K562 (cell line): Measurements from ENCODE around the gene UNC45A. TPM values are rescaled to one million over a fixed set of nuclear protein-coding genes. Genes with fewer than 3 reads are reported as not detected.

ENCODE experiments used
- ATAC-seq: fragments of 200-7000 bp; cut with Tn5 transposase; 3 replicates; pipeline ENCODE4 v1.9.1; 2020; ENCODE audit warnings: moderate library complexity
- BruUV-seq: library from RNA; stranded (reverse); fragments of 400-500 nt; replicated peaks from 2 replicates; lab custom pipeline; 2021; lab: Mats Ljungman, UMichigan
- CTCF ChIA-PET: fragments of 300-600 bp; formaldehyde crosslinking; extraction: SDS; loops from one replicate; lab custom pipeline; 2021; ENCODE audit warnings: low intra/inter-chr PET ratio; lab: Yijun Ruan, JAX
- POLR2A ChIA-PET: fragments of 300-600, 350-650 bp; sonication (Branson Sonifier 250); formaldehyde crosslinking; extraction: SDS; loops from one replicate; lab custom pipeline; 2021; ENCODE audit warnings: antibody characterized with exemption, inconsistent platforms; lab: Yijun Ruan, JAX
- DNase-seq, 4 experiments: peaks; one replicate each; pipeline versions ENCODE4 v3.0.0 to v3.0.0-alpha.2; 2011 to 2018; ENCODE audit warnings: low spot score in 3 of 4, mixed read lengths in 3 of 4; ENCODE audit errors: extremely low read depth in 1 of 4
- FAIRE-seq: peaks from 2 replicates; lab custom pipeline; 2011; peaks lifted over from hg19 to GRCh38; lab: Jason Lieb, UNC
- H2AFZ ChIP-seq: 2 replicates; pipeline ENCODE4 v1.6.0; 2011; ENCODE audit warnings: low read depth, low read length, control low read depth, inconsistent platforms
- H3K27ac ChIP-seq: fragments of 200-600 bp; 3 replicates; pipeline ENCODE4 v1.8.0; 2011; ENCODE audit warnings: low read depth, mild to moderate bottlenecking, control low read depth, inconsistent platforms, low read length, moderate library complexity, mixed read lengths; ENCODE audit errors: extremely low read depth
- H3K27me3 ChIP-seq, 2 experiments: fragments of 300-600 bp in 1 of 2; 2 replicates in 1 of 2; 3 replicates in 1 of 2; pipeline versions ENCODE4 v1.6.0 to v1.8.0; 2011; ENCODE audit warnings: inconsistent platforms in 2 of 2, low read length in 2 of 2, mild to moderate bottlenecking in 1 of 2, mixed read lengths in 1 of 2, moderate library complexity in 1 of 2; ENCODE audit not compliant: control insufficient read depth in 2 of 2, insufficient read depth in 2 of 2
- H3K36me3 ChIP-seq: fragments of 300-600 bp; 3 replicates; pipeline ENCODE4 v1.8.0; 2011; ENCODE audit warnings: mild to moderate bottlenecking, low read length, inconsistent platforms; ENCODE audit not compliant: control insufficient read depth, insufficient read depth
- H3K4me1 ChIP-seq, 2 experiments: fragments of 200-600 bp in 1 of 2; replicated peaks in 1 of 2; 2 replicates in 1 of 2; 3 replicates in 1 of 2; pipeline versions ENCODE4 v1.5.1 to v1.8.0; 2011; ENCODE audit warnings: inconsistent platforms in 2 of 2, low read length in 2 of 2, mild to moderate bottlenecking in 1 of 2, mixed read lengths in 1 of 2, moderate library complexity in 1 of 2; ENCODE audit not compliant: control insufficient read depth in 2 of 2, insufficient read depth in 2 of 2
- H3K4me2 ChIP-seq: 2 replicates; pipeline ENCODE4 v1.6.1; 2011; ENCODE audit warnings: low read length, control low read depth, inconsistent platforms, mixed read lengths; ENCODE audit not compliant: insufficient read depth
- H3K4me3 ChIP-seq: fragments of 200-600 bp; sonication (generic), shearing (Covaris generic); 2 replicates; pipeline ENCODE4 v1.5.1; 2016; ENCODE audit warnings: control low read depth, inconsistent platforms
- H3K79me2 ChIP-seq: fragments of 200-600 bp; 3 replicates; pipeline ENCODE4 v1.8.0; 2011; ENCODE audit warnings: low read length, inconsistent platforms; ENCODE audit not compliant: control insufficient read depth, insufficient read depth
- H3K9ac ChIP-seq, 2 experiments: 2 replicates each; pipeline versions ENCODE4 v1.6.0 to v1.6.1; 2011; ENCODE audit warnings: low read depth in 2 of 2, low read length in 2 of 2, control low read depth in 1 of 2, inconsistent platforms in 1 of 2, mild to moderate bottlenecking in 1 of 2, mixed read lengths in 1 of 2; ENCODE audit not compliant: insufficient read depth in 1 of 2
- H3K9me1 ChIP-seq: one replicate; pipeline ENCODE4 v1.6.0; 2011; ENCODE audit warnings: inconsistent platforms, mild to moderate bottlenecking, low read length, moderate library complexity; ENCODE audit not compliant: control insufficient read depth, insufficient read depth
- H3K9me3 ChIP-seq: replicated peaks from 2 replicates; pipeline ENCODE4 v1.5.1; 2011; ENCODE audit warnings: low read depth, low read length, inconsistent platforms; ENCODE audit not compliant: control insufficient read depth, insufficient read depth
- H4K20me1 ChIP-seq: replicated peaks from 2 replicates; pipeline ENCODE4 v1.6.1; 2011; ENCODE audit warnings: low read length, inconsistent platforms, mixed read lengths; ENCODE audit not compliant: control insufficient read depth, insufficient read depth
- CREBBP ChIP-seq: IDR thresholded peaks from one replicate; pipeline ENCODE4 v1.6.1; 2012; ENCODE audit warnings: low read depth, mild to moderate bottlenecking, control low read depth, inconsistent platforms, low read length
- DACH1 ChIP-seq: fragments of 450-650 bp; IDR thresholded peaks from 2 replicates; pipeline ENCODE4 v1.6.1; 2018; ENCODE audit not compliant: partially characterized antibody
- KDM4B ChIP-seq, 2 experiments: fragments of 450-650 bp in 1 of 2; sonication (generic) in 1 of 2; IDR thresholded peaks; 2 replicates each; pipeline ENCODE4 v1.6.1; 2016 to 2017; ENCODE audit warnings: borderline replicate concordance in 2 of 2, antibody characterized with exemption in 1 of 2, low read depth in 1 of 2, mild to moderate bottlenecking in 1 of 2
- MBD2 ChIP-seq: sonication (generic); IDR thresholded peaks from 2 replicates; pipeline ENCODE4 v1.6.1; 2016; ENCODE audit warnings: low read depth, borderline replicate concordance
- NFATC3 ChIP-seq: fragments of 450-650 bp; IDR thresholded peaks from 2 replicates; pipeline ENCODE4 v1.6.1; 2017; ENCODE audit warnings: mild to moderate bottlenecking
- TEAD1 ChIP-seq, 2 experiments: fragments of 450-650 bp in 1 of 2; sonication (generic) in 1 of 2; formaldehyde crosslinking; IDR thresholded peaks; 2 replicates each; pipeline versions ENCODE4 v1.4.0 to v1.8.0; 2020 to 2022; ENCODE audit warnings: mild to moderate bottlenecking in 2 of 2, missing genetic modification reagents in 1 of 2
- ZBTB1 ChIP-seq: sonication (generic); formaldehyde crosslinking; IDR thresholded peaks from 2 replicates; pipeline ENCODE4 v1.8.1; 2023; ENCODE audit warnings: missing genetic modification reagents, low read depth, mild to moderate bottlenecking, borderline replicate concordance
- ZFP36 ChIP-seq: fragments of 150-350 bp; IDR thresholded peaks from 2 replicates; pipeline ENCODE4 v1.6.1; 2018; ENCODE audit warnings: low read length, low read depth; ENCODE audit not compliant: partially characterized antibody
- WGBS: fragments of 100-300 bp; shearing (Covaris generic); methylation state at CpG from one replicate; pipeline ENCODE4 v1.1.6; 2016; ENCODE audit warnings: low coverage, mixed read lengths; ENCODE audit not compliant: insufficient coverage; ENCODE audit errors: missing lambda C conversion rate; 5-methylcytosine and 5-hydroxymethylcytosine counted together
- in situ Hi-C: fragments of 300-500 bp; cut with MboI; formaldehyde crosslinking; loops from 4 replicates; pipeline ENCODE4 v1.15.0; 2018; ENCODE audit warnings: inconsistent platforms, mixed read lengths
- intact Hi-C: fragments of 100-400 bp; cut with micrococcal nuclease; formaldehyde crosslinking; loops from 2 replicates; pipeline ENCODE4 v1.14.2; 2022
- polyA plus RNA-seq, 8 experiments: library from polyadenylated mRNA; depleted of rRNA in 4 of 8; stranded (reverse) in 5 of 8; unstranded in 3 of 8; fragments of >200 nt; fragmentation: Nextera tagmentation in 2 of 8; fragmentation: Illumina TruSeq in 1 of 8; extraction: Ambion mirVana in 2 of 8; extraction: Trizol in 1 of 8; gene quantifications; 2 replicates each; pipeline versions ENCODE4 v1.2.1 to v1.2.3, GENCODE V29; 2011 to 2014; ENCODE audit warnings: inconsistent platforms in 1 of 8, missing spikeins in 1 of 8
- total RNA-seq, 7 experiments: library from RNA; depleted of rRNA in 6 of 7; stranded (reverse); fragments of >200 nt in 6 of 7; fragmentation: Illumina TruSeq in 2 of 7; extraction: Trizol in 2 of 7; gene quantifications; 2 replicates each; pipeline versions ENCODE4 v1.2.1 to v1.2.3, GENCODE V29; 2011 to 2021; ENCODE audit warnings: low replicate concordance in 1 of 7
- TF ChIP-seq, protein P1 (sequence below): fragments of 250-450 bp; sonication (Bioruptor Pico); IDR thresholded peaks from 2 replicates; pipeline ENCODE4 v1.9.0; 2021; ENCODE audit warnings: mild to moderate bottlenecking, inconsistent platforms
- TF ChIP-seq, protein P2 (sequence below): fragments of 450-650 bp; formaldehyde crosslinking; IDR thresholded peaks from 2 replicates; pipeline ENCODE4 v1.4.0; 2022; ENCODE audit warnings: missing genetic modification characterization
- TF ChIP-seq, protein P3 (sequence below): fragments of 450-650 bp; formaldehyde crosslinking; IDR thresholded peaks from 2 replicates; pipeline ENCODE4 v1.4.0; 2020; ENCODE audit warnings: mild to moderate bottlenecking, moderate library complexity
- TF ChIP-seq, protein P4 (sequence below): sonication (generic); formaldehyde crosslinking; IDR thresholded peaks from 2 replicates; pipeline ENCODE4 v1.9.0; 2022; ENCODE audit warnings: mild to moderate bottlenecking, missing genetic modification reagents

The UNC45A gene
- total and polyA plus RNA-seq, 9 of the 15 experiments (the other 6 are each of a cell fraction or from before 2014, with no cell fraction given), result 22.4 to 79.3 (median 43.7) TPM

DNA sequence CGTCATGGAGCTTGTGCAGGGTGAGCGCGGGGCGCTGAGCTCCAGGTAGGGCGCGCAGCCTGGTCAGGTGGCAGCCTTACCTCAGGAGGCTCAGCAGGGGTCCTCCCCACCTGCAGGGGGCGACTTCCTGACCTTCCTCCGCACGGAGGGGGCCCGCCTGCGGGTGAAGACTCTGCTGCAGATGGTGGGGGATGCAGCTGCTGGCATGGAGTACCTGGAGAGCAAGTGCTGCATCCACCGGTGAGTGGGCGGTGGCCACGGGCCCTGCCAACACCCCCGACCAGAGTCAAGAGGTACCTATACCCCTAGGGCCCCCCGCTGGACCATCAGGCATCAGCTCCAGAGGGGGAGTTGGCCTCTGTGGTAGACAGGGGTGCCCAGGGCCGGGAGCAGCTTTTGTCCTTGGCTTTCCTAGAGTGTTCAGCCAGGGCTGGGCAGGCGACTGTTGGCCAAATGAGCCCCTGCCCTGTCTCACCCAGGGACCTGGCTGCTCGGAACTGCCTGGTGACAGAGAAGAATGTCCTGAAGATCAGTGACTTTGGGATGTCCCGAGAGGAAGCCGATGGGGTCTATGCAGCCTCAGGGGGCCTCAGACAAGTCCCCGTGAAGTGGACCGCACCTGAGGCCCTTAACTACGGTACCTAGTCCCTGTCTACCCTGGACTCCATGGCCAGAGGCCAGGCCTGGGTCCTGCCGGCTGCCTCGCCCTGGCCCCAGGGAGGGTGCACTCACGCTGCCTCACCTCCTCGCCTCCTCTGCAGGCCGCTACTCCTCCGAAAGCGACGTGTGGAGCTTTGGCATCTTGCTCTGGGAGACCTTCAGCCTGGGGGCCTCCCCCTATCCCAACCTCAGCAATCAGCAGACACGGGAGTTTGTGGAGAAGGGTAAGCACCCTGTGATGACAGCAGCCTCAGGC lies 41.7 kb upstream of the UNC45A start:
- Histone ChIP-seq H3K4me3 (no peak overlapping the region), H3K9me1 (no peaks in the 10 kb centered on the region), H3K4me2 (no peak overlapping the region), H3K36me3 (no peaks in the 10 kb centered on the region; the same call in 2 of the 3 replicates), H3K9me3 (no peaks in the 10 kb centered on the region), H3K4me1 (peaks cover 18 to 52% of the 10 kb centered on the region in 2 experiments), H3K9ac (peak overlapping the region in 1 of 2 experiments; percentile 65; a peak in 2 of 4 replicates), H2AFZ (0 out of 2 replicates have a peak overlapping the region, but pooled peaks have one; percentile 33), H3K27me3 (no peaks in the 10 kb centered on the region), H3K27ac (no peak overlapping the region), H4K20me1 (no peaks in the 10 kb centered on the region), H3K79me2 (no peaks in the 10 kb centered on the region)
- ChIA-PET CTCF (no interaction called here), POLR2A (interaction anchor here (0.7 to 3.0 kb wide), 2 partner anchors 8 to 83 kb away, joined by 3 to 11 read pairs; no protein-coding TSS in a partner anchor)
- no TSS peak for BruUV-seq
- FAIRE-seq, result no peak
- intact Hi-C loops, result no loop called here
- in situ Hi-C loops, result no loop called here
- DNase-seq, result peak in 3 of 4 experiments; percentile 17 to 31 (median 23)
- 83% methylated on average over 30 of the region's 33 CpGs for WGBS
- ATAC-seq, result peak; percentile 61
- TF ChIP-seq DACH1 (no peak), TEAD1 (CRISPR knock-in tag; IDR thresholded peaks at IDR 0.05) (no peak), ZBTB1 (CRISPR knock-in tag) (no peak), ZFP36 (no peak), NFATC3 (no peak), MBD2 (no peak), CREBBP (no peak), KDM4B (IDR thresholded peaks at IDR 0.05; ENCODE audit: borderline replicate concordance in 2 of 2, low read depth in 1 of 2) (no peak)
- TF ChIP-seq, protein P1, sequence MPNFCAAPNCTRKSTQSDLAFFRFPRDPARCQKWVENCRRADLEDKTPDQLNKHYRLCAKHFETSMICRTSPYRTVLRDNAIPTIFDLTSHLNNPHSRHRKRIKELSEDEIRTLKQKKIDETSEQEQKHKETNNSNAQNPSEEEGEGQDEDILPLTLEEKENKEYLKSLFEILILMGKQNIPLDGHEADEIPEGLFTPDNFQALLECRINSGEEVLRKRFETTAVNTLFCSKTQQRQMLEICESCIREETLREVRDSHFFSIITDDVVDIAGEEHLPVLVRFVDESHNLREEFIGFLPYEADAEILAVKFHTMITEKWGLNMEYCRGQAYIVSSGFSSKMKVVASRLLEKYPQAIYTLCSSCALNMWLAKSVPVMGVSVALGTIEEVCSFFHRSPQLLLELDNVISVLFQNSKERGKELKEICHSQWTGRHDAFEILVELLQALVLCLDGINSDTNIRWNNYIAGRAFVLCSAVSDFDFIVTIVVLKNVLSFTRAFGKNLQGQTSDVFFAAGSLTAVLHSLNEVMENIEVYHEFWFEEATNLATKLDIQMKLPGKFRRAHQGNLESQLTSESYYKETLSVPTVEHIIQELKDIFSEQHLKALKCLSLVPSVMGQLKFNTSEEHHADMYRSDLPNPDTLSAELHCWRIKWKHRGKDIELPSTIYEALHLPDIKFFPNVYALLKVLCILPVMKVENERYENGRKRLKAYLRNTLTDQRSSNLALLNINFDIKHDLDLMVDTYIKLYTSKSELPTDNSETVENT (CRISPR knock-in tag), result peak; percentile 34; the same call in 1 of the 2 replicates
- TF ChIP-seq, protein P2, sequence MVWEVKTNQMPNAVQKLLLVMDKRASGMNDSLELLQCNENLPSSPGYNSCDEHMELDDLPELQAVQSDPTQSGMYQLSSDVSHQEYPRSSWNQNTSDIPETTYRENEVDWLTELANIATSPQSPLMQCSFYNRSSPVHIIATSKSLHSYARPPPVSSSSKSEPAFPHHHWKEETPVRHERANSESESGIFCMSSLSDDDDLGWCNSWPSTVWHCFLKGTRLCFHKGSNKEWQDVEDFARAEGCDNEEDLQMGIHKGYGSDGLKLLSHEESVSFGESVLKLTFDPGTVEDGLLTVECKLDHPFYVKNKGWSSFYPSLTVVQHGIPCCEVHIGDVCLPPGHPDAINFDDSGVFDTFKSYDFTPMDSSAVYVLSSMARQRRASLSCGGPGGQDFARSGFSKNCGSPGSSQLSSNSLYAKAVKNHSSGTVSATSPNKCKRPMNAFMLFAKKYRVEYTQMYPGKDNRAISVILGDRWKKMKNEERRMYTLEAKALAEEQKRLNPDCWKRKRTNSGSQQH (CRISPR knock-in tag), result no peak
- TF ChIP-seq, protein P3, sequence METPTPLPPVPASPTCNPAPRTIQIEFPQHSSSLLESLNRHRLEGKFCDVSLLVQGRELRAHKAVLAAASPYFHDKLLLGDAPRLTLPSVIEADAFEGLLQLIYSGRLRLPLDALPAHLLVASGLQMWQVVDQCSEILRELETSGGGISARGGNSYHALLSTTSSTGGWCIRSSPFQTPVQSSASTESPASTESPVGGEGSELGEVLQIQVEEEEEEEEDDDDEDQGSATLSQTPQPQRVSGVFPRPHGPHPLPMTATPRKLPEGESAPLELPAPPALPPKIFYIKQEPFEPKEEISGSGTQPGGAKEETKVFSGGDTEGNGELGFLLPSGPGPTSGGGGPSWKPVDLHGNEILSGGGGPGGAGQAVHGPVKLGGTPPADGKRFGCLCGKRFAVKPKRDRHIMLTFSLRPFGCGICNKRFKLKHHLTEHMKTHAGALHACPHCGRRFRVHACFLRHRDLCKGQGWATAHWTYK (CRISPR knock-in tag), result no peak
- TF ChIP-seq, protein P4, sequence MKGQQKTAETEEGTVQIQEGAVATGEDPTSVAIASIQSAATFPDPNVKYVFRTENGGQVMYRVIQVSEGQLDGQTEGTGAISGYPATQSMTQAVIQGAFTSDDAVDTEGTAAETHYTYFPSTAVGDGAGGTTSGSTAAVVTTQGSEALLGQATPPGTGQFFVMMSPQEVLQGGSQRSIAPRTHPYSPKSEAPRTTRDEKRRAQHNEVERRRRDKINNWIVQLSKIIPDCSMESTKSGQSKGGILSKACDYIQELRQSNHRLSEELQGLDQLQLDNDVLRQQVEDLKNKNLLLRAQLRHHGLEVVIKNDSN, result no peak
